KOPT-K1 (cell line): ENCODE measurements around the gene BTBD17.

ENCODE experiments used
- H3K27ac ChIP-seq: fragments of 200-600 bp; sonication (generic); 2 replicates; pipeline ENCODE4 v1.5.1; 2016; ENCODE audit warnings: antibody characterized with exemption, mild to moderate bottlenecking, low read depth, low read length; ENCODE audit not compliant: poor library complexity, severe bottlenecking
- H3K36me3 ChIP-seq: fragments of 200-600 bp; sonication (generic); 2 replicates; pipeline ENCODE4 v1.5.1; 2017; ENCODE audit warnings: antibody characterized with exemption, mild to moderate bottlenecking, low read length, moderate library complexity; ENCODE audit not compliant: insufficient read depth
- H3K9me3 ChIP-seq: fragments of 200-600 bp; sonication (generic); 2 replicates; pipeline ENCODE4 v1.5.1; 2017; ENCODE audit warnings: antibody characterized with exemption, low read length, mild to moderate bottlenecking; ENCODE audit not compliant: insufficient read depth, poor library complexity, severe bottlenecking

BTBD17 gene

GRCh38 chr17:74317071-74317470 is 44.6 kb downstream of the BTBD17 start:
- Histone ChIP-seq H3K9me3 (peaks cover 5% of the 10 kb centered on the region), H3K36me3 (no peaks in the 10 kb centered on the region), H3K27ac (no peak overlapping the region)

DNA sequence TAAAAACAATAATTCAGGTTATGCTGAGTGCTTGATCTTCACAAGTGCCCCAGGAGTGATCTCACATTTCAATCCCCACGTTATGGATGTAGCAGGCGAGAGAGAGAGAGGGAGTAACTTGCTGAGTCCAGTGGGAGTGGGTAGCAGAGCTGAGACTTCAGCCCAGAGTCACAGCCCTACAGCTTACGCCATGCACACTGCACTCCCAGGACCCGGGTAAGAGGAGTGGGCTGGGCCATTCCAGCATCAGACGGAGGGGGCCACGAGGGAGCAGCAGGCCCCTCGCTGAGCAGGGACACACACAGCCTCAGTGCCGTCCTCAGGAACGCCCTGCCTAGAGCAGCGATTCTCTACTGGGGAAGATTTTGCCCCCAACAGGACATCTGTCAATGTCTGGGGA is 45.4 kb downstream of the BTBD17 start:
- Histone ChIP-seq H3K27ac (no peak overlapping the region), H3K36me3 (no peaks in the 10 kb centered on the region), H3K9me3 (peaks cover 5% of the 10 kb centered on the region)

DNA sequence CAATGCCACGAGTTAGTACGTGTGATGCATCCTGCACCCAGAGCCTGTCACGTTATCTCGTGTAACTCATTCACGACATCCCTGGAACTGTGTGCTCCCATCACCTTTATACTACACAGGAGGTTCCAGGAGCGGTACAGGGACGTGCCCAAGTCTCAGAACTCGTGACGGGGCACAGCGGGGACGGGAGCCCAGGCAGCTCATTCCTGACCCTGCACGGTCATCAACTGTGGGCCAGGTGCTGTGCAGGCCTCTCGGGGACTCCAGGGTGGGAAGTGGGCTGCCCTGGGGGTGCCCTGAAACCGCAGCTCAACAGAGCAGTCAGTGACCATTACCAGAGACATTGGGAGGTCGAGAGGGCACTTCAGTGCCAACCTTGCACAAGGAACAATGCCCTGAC is 46.8 kb downstream of the BTBD17 start:
- H3K36me3 ChIP-seq = no peaks in the 10 kb centered on the region
- H3K27ac ChIP-seq = no peak overlapping the region
- H3K9me3 ChIP-seq = peaks cover 5% of the 10 kb centered on the region

- Histone ChIP-seq H3K27ac (no peak overlapping the region), H3K36me3 (no peaks in the 10 kb centered on the region), H3K9me3 (peaks cover 5% of the 10 kb centered on the region)
These were observed 51.8 kb downstream of the BTBD17 start for GRCh38 chr17:74309902-74310301.

- Histone ChIP-seq H3K27ac (no peak overlapping the region), H3K9me3 (peaks cover 5% of the 10 kb centered on the region), H3K36me3 (no peaks in the 10 kb centered on the region)
These were observed 53.5 kb downstream of the BTBD17 start for GRCh38 chr17:74307984-74308773.
